ENCODE data around the gene PRDM16. TPM values are rescaled to one million over a fixed set of nuclear protein-coding genes. Genes with fewer than 3 reads are reported as not detected.

PRDM16 gene
- total RNA-seq, 1 experiment from 2014 or later: 1.6 TPM

GRCh38 chr1:3121401-3122210 is 52.6 kb downstream of the PRDM16 start:
- Mint-ChIP-seq H3K36me3 (no peaks in the 10 kb centered on the region), H3K27me3 (ENCODE audit: low read depth) (no peaks in the 10 kb centered on the region), H3K9me3 (no peaks in the 10 kb centered on the region), H3K27ac (peak overlapping the region; percentile 53; the same call in 1 of the 2 replicates), H3K4me1 (no peaks in the 10 kb centered on the region), H3K4me3 (no peak overlapping the region)
- DNase-seq (ENCODE audit: low spot score) (no peak), ATAC-seq (no peak)
- CTCF ChIA-PET: interaction anchor here (0.8 to 1.7 kb wide), 3 partner anchors 60 to 303 kb away, joined by 3 to 6 read pairs (median 4); no protein-coding TSS in a partner anchor
- TF ChIP-seq, protein P1, sequence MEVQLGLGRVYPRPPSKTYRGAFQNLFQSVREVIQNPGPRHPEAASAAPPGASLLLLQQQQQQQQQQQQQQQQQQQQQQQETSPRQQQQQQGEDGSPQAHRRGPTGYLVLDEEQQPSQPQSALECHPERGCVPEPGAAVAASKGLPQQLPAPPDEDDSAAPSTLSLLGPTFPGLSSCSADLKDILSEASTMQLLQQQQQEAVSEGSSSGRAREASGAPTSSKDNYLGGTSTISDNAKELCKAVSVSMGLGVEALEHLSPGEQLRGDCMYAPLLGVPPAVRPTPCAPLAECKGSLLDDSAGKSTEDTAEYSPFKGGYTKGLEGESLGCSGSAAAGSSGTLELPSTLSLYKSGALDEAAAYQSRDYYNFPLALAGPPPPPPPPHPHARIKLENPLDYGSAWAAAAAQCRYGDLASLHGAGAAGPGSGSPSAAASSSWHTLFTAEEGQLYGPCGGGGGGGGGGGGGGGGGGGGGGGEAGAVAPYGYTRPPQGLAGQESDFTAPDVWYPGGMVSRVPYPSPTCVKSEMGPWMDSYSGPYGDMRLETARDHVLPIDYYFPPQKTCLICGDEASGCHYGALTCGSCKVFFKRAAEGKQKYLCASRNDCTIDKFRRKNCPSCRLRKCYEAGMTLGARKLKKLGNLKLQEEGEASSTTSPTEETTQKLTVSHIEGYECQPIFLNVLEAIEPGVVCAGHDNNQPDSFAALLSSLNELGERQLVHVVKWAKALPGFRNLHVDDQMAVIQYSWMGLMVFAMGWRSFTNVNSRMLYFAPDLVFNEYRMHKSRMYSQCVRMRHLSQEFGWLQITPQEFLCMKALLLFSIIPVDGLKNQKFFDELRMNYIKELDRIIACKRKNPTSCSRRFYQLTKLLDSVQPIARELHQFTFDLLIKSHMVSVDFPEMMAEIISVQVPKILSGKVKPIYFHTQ (CRISPR knock-in tag; IDR thresholded peaks at IDR 0.05): no peak
- TF ChIP-seq IRF2 (CRISPR knock-in tag; IDR thresholded peaks at IDR 0.05; ENCODE audit: borderline replicate concordance, low read depth) (no peak), NR3C1 (CRISPR knock-in tag; conservative IDR thresholded peaks at IDR 0.05; ENCODE audit: low read depth) (no peak), ZNF671 (CRISPR knock-in tag; IDR thresholded peaks at IDR 0.05) (no peak), FOXJ3 (CRISPR knock-in tag; IDR thresholded peaks at IDR 0.05; ENCODE audit: borderline replicate concordance) (no peak), EMX1 (CRISPR knock-in tag; IDR thresholded peaks at IDR 0.05) (no peak), JAZF1 (CRISPR knock-in tag; IDR thresholded peaks at IDR 0.05) (no peak), ZBTB21 (CRISPR knock-in tag; IDR thresholded peaks at IDR 0.05; ENCODE audit: borderline replicate concordance) (no peak), HMGA2 (CRISPR knock-in tag; IDR thresholded peaks at IDR 0.05) (no peak), ESRRA (CRISPR knock-in tag; IDR thresholded peaks at IDR 0.05; ENCODE audit: borderline replicate concordance) (no peak), ERG (CRISPR knock-in tag; IDR thresholded peaks at IDR 0.05) (no peak), PRDM15 (CRISPR knock-in tag; IDR thresholded peaks at IDR 0.05) (no peak), MYBL2 (CRISPR knock-in tag; IDR thresholded peaks at IDR 0.05) (no peak), TP53 (CRISPR knock-in tag; IDR thresholded peaks at IDR 0.05) (no peak), CBFB (CRISPR knock-in tag; IDR thresholded peaks at IDR 0.05; ENCODE audit: low read depth) (no peak)
- TF ChIP-seq, protein P2, sequence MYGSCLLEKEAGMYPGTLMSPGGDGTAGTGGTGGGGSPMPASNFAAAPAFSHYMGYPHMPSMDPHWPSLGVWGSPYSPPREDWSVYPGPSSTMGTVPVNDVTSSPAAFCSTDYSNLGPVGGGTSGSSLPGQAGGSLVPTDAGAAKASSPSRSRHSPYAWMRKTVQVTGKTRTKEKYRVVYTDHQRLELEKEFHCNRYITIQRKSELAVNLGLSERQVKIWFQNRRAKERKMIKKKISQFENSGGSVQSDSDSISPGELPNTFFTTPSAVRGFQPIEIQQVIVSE (CRISPR knock-in tag; IDR thresholded peaks at IDR 0.05; ENCODE audit: borderline replicate concordance): no peak
- TF ChIP-seq, protein P3, sequence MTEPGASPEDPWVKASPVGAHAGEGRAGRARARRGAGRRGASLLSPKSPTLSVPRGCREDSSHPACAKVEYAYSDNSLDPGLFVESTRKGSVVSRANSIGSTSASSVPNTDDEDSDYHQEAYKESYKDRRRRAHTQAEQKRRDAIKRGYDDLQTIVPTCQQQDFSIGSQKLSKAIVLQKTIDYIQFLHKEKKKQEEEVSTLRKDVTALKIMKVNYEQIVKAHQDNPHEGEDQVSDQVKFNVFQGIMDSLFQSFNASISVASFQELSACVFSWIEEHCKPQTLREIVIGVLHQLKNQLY (CRISPR knock-in tag; IDR thresholded peaks at IDR 0.05): no peak
- POLR2A ChIA-PET: no interaction called here
